Measurements from ENCODE around the gene DCHS1. TPM values are rescaled to one million over a fixed set of nuclear protein-coding genes. Genes with fewer than 3 reads are reported as not detected.
A peak's percentile ranks its signal among the peaks of the same experiment; 100 is the strongest.

Gene DCHS1
- total RNA-seq, 2 donors from 2014 or later, result 1.8 to 8.0 TPM

GRCh38 chr11:6682936-6683861 is 27.6 kb upstream of the DCHS1 start, which contains the start of gene MRPL17:
Gene MRPL17, minus strand, starts transcription at chr11:6683340. Its CDS starts 44 bp downstream, at chr11:6683296.
- peak; percentile 98 for ATAC-seq
- H3K27ac Mint-ChIP-seq, result peak within 1 kb of the TSS; percentile 98
- H3K9me3 ChIP-seq (ENCODE audit: control insufficient read depth, low read length, poor library complexity, severe bottlenecking), result no peaks in the 10 kb centered on the region
- peak; percentile 93 to 99 (median 98) for DNase-seq
- H3K36me3 Mint-ChIP-seq (ENCODE audit: low read depth), result peaks cover 5% of the 10 kb centered on the region
- H3K27me3 Mint-ChIP-seq, result no peaks in the 10 kb centered on the region
- H3K4me1 Mint-ChIP-seq, result peaks cover 26% of the 10 kb centered on the region
- peak within 1 kb of the TSS; percentile 98 for H3K4me3 Mint-ChIP-seq

GRCh38 chr11:6682591-6682935 is 27.0 kb upstream of the DCHS1 start:
- H3K4me3 Mint-ChIP-seq, result peak overlapping the region; percentile 98
- H3K36me3 Mint-ChIP-seq (ENCODE audit: low read depth), result peaks cover 5% of the 10 kb centered on the region
- no peaks in the 10 kb centered on the region for H3K9me3 ChIP-seq (ENCODE audit: control insufficient read depth, low read length, poor library complexity, severe bottlenecking)
- peaks cover 31% of the 10 kb centered on the region for H3K4me1 Mint-ChIP-seq
- H3K27ac Mint-ChIP-seq, result peak overlapping the region; percentile 98
- H3K27me3 Mint-ChIP-seq, result no peaks in the 10 kb centered on the region
- no peak for ATAC-seq
- no peak for DNase-seq

- peak overlapping the region; percentile 98 for H3K27ac Mint-ChIP-seq
- DNase-seq, result no peak
- no peaks in the 10 kb centered on the region for H3K9me3 ChIP-seq (ENCODE audit: control insufficient read depth, low read length, poor library complexity, severe bottlenecking)
- no peaks in the 10 kb centered on the region for H3K27me3 Mint-ChIP-seq
- peaks cover 31% of the 10 kb centered on the region for H3K4me1 Mint-ChIP-seq
- peaks cover 5% of the 10 kb centered on the region for H3K36me3 Mint-ChIP-seq (ENCODE audit: low read depth)
- ATAC-seq, result no peak
- peak overlapping the region; percentile 98 for H3K4me3 Mint-ChIP-seq
Measured at GRCh38 chr11:6681949-6682348, 26.3 kb upstream of the DCHS1 start.

GRCh38 chr11:6681505-6681904 is 25.9 kb upstream of the DCHS1 start:
- H3K4me1 Mint-ChIP-seq, result peaks cover 31% of the 10 kb centered on the region
- peak overlapping the region; percentile 59 for H3K4me3 Mint-ChIP-seq
- DNase-seq (no peak), ATAC-seq (no peak)
- peak overlapping the region; percentile 67 for H3K27ac Mint-ChIP-seq
- H3K27me3 Mint-ChIP-seq, result no peaks in the 10 kb centered on the region
- peaks cover 5% of the 10 kb centered on the region for H3K36me3 Mint-ChIP-seq (ENCODE audit: low read depth)
- no peaks in the 10 kb centered on the region for H3K9me3 ChIP-seq (ENCODE audit: control insufficient read depth, low read length, poor library complexity, severe bottlenecking)

- H3K27me3 Mint-ChIP-seq, result no peaks in the 10 kb centered on the region
- no peaks in the 10 kb centered on the region for H3K36me3 Mint-ChIP-seq (ENCODE audit: low read depth)
- no peak overlapping the region for H3K27ac Mint-ChIP-seq
- H3K9me3 ChIP-seq (ENCODE audit: control insufficient read depth, low read length, poor library complexity, severe bottlenecking), result no peaks in the 10 kb centered on the region
- peaks cover 42% of the 10 kb centered on the region for H3K4me1 Mint-ChIP-seq
- DNase-seq (no peak), ATAC-seq (no peak)
- no peak overlapping the region for H3K4me3 Mint-ChIP-seq
Measured at GRCh38 chr11:6677018-6677417, 21.4 kb upstream of the DCHS1 start.

GRCh38 chr11:6674862-6675261 is 19.3 kb upstream of the DCHS1 start:
- H3K4me3 Mint-ChIP-seq, result no peak overlapping the region
- no peaks in the 10 kb centered on the region for H3K36me3 Mint-ChIP-seq (ENCODE audit: low read depth)

GRCh38 chr11:6674219-6674597 is 18.6 kb upstream of the DCHS1 start:
- H3K27me3 Mint-ChIP-seq, result no peaks in the 10 kb centered on the region
- H3K9me3 ChIP-seq (ENCODE audit: control insufficient read depth, low read length, poor library complexity, severe bottlenecking), result no peaks in the 10 kb centered on the region
- no peaks in the 10 kb centered on the region for H3K36me3 Mint-ChIP-seq (ENCODE audit: low read depth)
- peak; percentile 59 for ATAC-seq
- H3K4me3 Mint-ChIP-seq, result peak overlapping the region; percentile 69
- H3K27ac Mint-ChIP-seq, result peak overlapping the region; percentile 75
- H3K4me1 Mint-ChIP-seq, result peaks cover 44% of the 10 kb centered on the region
- DNase-seq, result no peak

More at GRCh38 chr11:6674862-6675261, 19.3 kb upstream of the DCHS1 start:
- H3K9me3 ChIP-seq (ENCODE audit: control insufficient read depth, low read length, poor library complexity, severe bottlenecking), result no peaks in the 10 kb centered on the region
- Mint-ChIP-seq H3K27me3 (no peaks in the 10 kb centered on the region), H3K27ac (peak overlapping the region; percentile 75), H3K4me1 (peaks cover 45% of the 10 kb centered on the region)
- DNase-seq (no peak), ATAC-seq (no peak)

- ATAC-seq, result no peak
- Mint-ChIP-seq H3K4me1 (peaks cover 42% of the 10 kb centered on the region), H3K27ac (peak overlapping the region; percentile 75)
Measured at GRCh38 chr11:6673523-6674218, 18.1 kb upstream of the DCHS1 start.

GRCh38 chr11:6671991-6672390 is 16.4 kb upstream of the DCHS1 start:
- Mint-ChIP-seq H3K36me3 (ENCODE audit: low read depth) (no peaks in the 10 kb centered on the region), H3K4me1 (peaks cover 46% of the 10 kb centered on the region), H3K27ac (peak overlapping the region; percentile 39), H3K4me3 (no peak overlapping the region), H3K27me3 (no peaks in the 10 kb centered on the region)
- DNase-seq (no peak), ATAC-seq (no peak)
- H3K9me3 ChIP-seq (ENCODE audit: control insufficient read depth, low read length, poor library complexity, severe bottlenecking), result no peaks in the 10 kb centered on the region

More at GRCh38 chr11:6673523-6674218, 18.1 kb upstream of the DCHS1 start:
- no peaks in the 10 kb centered on the region for H3K36me3 Mint-ChIP-seq (ENCODE audit: low read depth)
- H3K27me3 Mint-ChIP-seq, result no peaks in the 10 kb centered on the region
- H3K4me3 Mint-ChIP-seq, result peak overlapping the region; percentile 69
- DNase-seq, result no peak
- no peaks in the 10 kb centered on the region for H3K9me3 ChIP-seq (ENCODE audit: control insufficient read depth, low read length, poor library complexity, severe bottlenecking)

- Mint-ChIP-seq H3K4me1 (peaks cover 57% of the 10 kb centered on the region), H3K27me3 (no peaks in the 10 kb centered on the region), H3K27ac (peak overlapping the region; percentile 39), H3K4me3 (peak overlapping the region; percentile 63), H3K36me3 (ENCODE audit: low read depth) (no peaks in the 10 kb centered on the region)
- no peak for DNase-seq
- H3K9me3 ChIP-seq (ENCODE audit: control insufficient read depth, low read length, poor library complexity, severe bottlenecking), result no peaks in the 10 kb centered on the region
- ATAC-seq, result no peak
Measured at GRCh38 chr11:6670202-6670830, 14.7 kb upstream of the DCHS1 start.

GRCh38 chr11:6667733-6668374 is 12.2 kb upstream of the DCHS1 start:
- Mint-ChIP-seq H3K4me3 (peak overlapping the region; percentile 43), H3K36me3 (ENCODE audit: low read depth) (no peaks in the 10 kb centered on the region), H3K4me1 (peaks cover 40% of the 10 kb centered on the region)

GRCh38 chr11:6666302-6667183 is 10.9 kb upstream of the DCHS1 start:
- Mint-ChIP-seq H3K4me3 (no peak overlapping the region), H3K4me1 (peaks cover 33% of the 10 kb centered on the region), H3K36me3 (ENCODE audit: low read depth) (no peaks in the 10 kb centered on the region), H3K27me3 (no peaks in the 10 kb centered on the region), H3K27ac (peak overlapping the region; percentile 84)
- peak; percentile 37 for ATAC-seq
- no peaks in the 10 kb centered on the region for H3K9me3 ChIP-seq (ENCODE audit: control insufficient read depth, low read length, poor library complexity, severe bottlenecking)
- DNase-seq, result no peak

More at GRCh38 chr11:6667733-6668374, 12.2 kb upstream of the DCHS1 start:
- H3K9me3 ChIP-seq (ENCODE audit: control insufficient read depth, low read length, poor library complexity, severe bottlenecking), result no peaks in the 10 kb centered on the region
- ATAC-seq, result peak; percentile 91
- no peak for DNase-seq
- H3K27ac Mint-ChIP-seq, result peak overlapping the region; percentile 84
- no peaks in the 10 kb centered on the region for H3K27me3 Mint-ChIP-seq

Measured in T-helper 17 cell (primary cell).